ENCODE data around the gene FOXP1.
A peak's percentile ranks its signal among the peaks of the same experiment; 100 is the strongest.

Gene FOXP1

DNA sequence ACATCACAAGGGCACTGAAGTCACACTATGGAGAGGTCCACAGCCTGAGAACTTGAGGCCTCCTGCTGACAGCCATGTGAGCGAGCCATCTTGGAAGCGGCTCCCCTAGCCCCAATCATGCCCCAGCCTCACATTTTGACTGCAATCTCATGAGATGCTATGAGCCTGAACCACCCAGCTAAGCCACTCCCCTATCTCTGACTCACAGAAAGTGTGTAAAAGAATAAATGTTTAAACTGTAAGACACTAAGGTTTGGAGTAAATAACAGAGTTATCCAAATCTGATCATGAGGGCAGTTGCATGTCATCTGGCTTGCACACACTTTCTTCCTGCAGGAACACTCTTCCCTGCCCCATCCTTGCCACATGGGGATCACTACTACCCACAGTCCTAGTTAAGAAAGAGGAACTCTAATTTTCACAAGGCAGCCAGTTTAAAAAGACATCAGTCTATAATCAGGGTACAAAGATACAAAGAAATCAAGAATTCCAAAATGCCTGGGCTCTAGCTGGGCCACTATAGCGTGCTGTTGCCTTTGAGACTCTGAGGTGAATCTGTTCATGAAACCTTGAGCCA lies 494.2 kb downstream of the FOXP1 start:
- Histone ChIP-seq H4K8ac (ENCODE audit: low read depth, low read length) (no peak overlapping the region), H3K27ac (ENCODE audit: low read depth, low read length) (no peak overlapping the region), H2BK120ac (ENCODE audit: insufficient read depth, low read length, poor library complexity) (no peak overlapping the region), H3K79me2 (ENCODE audit: control insufficient read depth, insufficient read depth, low read length, poor library complexity) (no peaks in the 10 kb centered on the region), H2AFZ (ENCODE audit: insufficient read depth, low read length, poor library complexity) (peak overlapping the region; percentile 9), H2AK5ac (ENCODE audit: low read length) (no peak overlapping the region), H2BK5ac (ENCODE audit: low read depth, low read length, poor library complexity) (no peak overlapping the region), H3K18ac (ENCODE audit: low read length) (no peak overlapping the region), H3K4ac (ENCODE audit: low read depth, low read length) (no peak overlapping the region), H3K9me3 (ENCODE audit: insufficient read depth, low read depth, low read length) (no peaks in the 10 kb centered on the region), H3K14ac (ENCODE audit: low read length) (no peak overlapping the region), H4K12ac (ENCODE audit: low read depth, low read length) (no peak overlapping the region), H3K4me3 (ENCODE audit: low read depth, low read length) (no peak overlapping the region), H3K27me3 (ENCODE audit: insufficient read depth, low read length) (no peaks in the 10 kb centered on the region), H3K36me3 (ENCODE audit: control insufficient read depth in 1 of 2, insufficient read depth in 2 of 2, low read length in 2 of 2) (no peaks in the 10 kb centered on the region), H2BK12ac (ENCODE audit: low read length) (no peak overlapping the region), H3K23ac (ENCODE audit: low read length) (no peak overlapping the region), H4K91ac (ENCODE audit: low read depth, low read length) (no peak overlapping the region), H3K79me1 (ENCODE audit: low read length) (no peaks in the 10 kb centered on the region), H3K9ac (ENCODE audit: low read length) (no peak overlapping the region), H3K4me2 (ENCODE audit: low read length) (no peak overlapping the region), H3K4me1 (ENCODE audit: control insufficient read depth in 1 of 2, insufficient read depth in 2 of 2, low read length in 2 of 2) (no peaks in the 10 kb centered on the region)
- WGBS (ENCODE audit: extremely low coverage, insufficient coverage, insufficient read length): no CpG with 5 or more reads among the region's 3 CpGs
- peak in 1 of 2 donors; percentile 29 for DNase-seq

DNA sequence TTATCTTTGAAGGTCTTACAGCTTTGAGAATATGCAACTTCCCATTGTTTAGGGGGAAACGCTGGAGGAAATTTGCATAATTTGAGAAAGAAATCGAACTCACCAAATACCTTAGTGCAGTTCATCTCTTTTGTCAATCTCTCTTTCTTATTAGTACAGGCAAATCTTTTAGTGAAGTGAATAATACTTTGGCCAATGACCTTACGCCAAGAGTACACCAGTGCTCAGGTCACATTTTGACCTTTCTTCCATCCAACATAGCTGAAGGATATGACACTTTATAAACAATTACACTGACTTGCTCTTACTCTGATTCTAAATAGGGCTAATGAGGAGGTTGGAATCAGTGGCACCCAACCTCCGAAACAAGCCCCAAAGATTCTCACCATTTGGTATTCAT lies 494.8 kb downstream of the FOXP1 start:
- Histone ChIP-seq H2BK5ac (ENCODE audit: low read depth, low read length, poor library complexity) (no peak overlapping the region), H2AFZ (ENCODE audit: insufficient read depth, low read length, poor library complexity) (no peak overlapping the region), H3K9me3 (ENCODE audit: insufficient read depth, low read depth, low read length) (no peaks in the 10 kb centered on the region), H2BK120ac (ENCODE audit: insufficient read depth, low read length, poor library complexity) (no peak overlapping the region), H2BK12ac (ENCODE audit: low read length) (no peak overlapping the region), H3K4me3 (ENCODE audit: low read depth, low read length) (no peak overlapping the region), H3K9ac (ENCODE audit: low read length) (no peak overlapping the region), H2AK5ac (ENCODE audit: low read length) (no peak overlapping the region), H4K12ac (ENCODE audit: low read depth, low read length) (no peak overlapping the region), H3K27ac (ENCODE audit: low read depth, low read length) (no peak overlapping the region), H4K8ac (ENCODE audit: low read depth, low read length) (no peak overlapping the region), H3K4ac (ENCODE audit: low read depth, low read length) (no peak overlapping the region), H3K14ac (ENCODE audit: low read length) (no peak overlapping the region), H3K36me3 (ENCODE audit: control insufficient read depth in 1 of 2, insufficient read depth in 2 of 2, low read length in 2 of 2) (no peaks in the 10 kb centered on the region), H3K23ac (ENCODE audit: low read length) (no peak overlapping the region), H3K79me1 (ENCODE audit: low read length) (no peaks in the 10 kb centered on the region), H3K4me2 (ENCODE audit: low read length) (no peak overlapping the region), H4K91ac (ENCODE audit: low read depth, low read length) (no peak overlapping the region), H3K79me2 (ENCODE audit: control insufficient read depth, insufficient read depth, low read length, poor library complexity) (no peaks in the 10 kb centered on the region), H3K18ac (ENCODE audit: low read length) (no peak overlapping the region), H3K27me3 (ENCODE audit: insufficient read depth, low read length) (no peaks in the 10 kb centered on the region), H3K4me1 (ENCODE audit: control insufficient read depth in 1 of 2, insufficient read depth in 2 of 2, low read length in 2 of 2) (no peaks in the 10 kb centered on the region)
- WGBS (ENCODE audit: extremely low coverage, insufficient coverage, insufficient read length): no CpG with 5 or more reads among the region's 4 CpGs
- no peak for DNase-seq

DNA sequence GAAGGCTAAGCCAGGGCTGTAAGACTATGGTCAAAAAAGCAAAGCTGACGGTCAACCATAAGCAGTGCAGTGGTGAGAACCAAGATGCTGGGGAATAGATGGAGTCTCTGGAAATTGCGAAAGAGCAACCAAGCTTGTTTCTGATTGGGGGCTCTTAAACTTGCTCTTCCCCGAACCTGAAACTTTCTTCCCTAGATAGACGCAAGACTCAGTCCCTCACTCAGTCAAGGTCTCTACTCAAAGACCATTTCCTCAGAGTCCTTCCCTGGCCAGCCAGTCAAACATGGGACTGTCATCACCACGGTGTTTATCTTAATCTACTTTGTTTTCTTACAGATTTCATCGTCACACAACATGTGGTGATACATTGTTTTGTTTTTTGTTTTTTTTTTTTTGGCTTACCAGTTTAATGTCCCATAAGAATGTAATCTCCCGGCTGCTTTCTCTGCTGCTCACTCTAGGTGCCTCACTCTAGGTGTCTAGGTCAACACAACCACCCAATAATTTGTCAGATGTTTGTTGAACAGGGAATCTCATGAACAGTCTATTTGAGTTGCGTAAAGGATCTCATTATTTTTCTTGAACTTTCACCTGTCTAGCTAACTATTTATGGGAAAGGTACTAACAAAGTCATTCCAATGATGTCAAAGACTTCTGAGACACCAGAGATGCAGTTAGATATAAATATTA lies 495.4 kb downstream of the FOXP1 start:
- Histone ChIP-seq H4K12ac (ENCODE audit: low read depth, low read length) (no peak overlapping the region), H2AFZ (ENCODE audit: insufficient read depth, low read length, poor library complexity) (no peak overlapping the region), H2BK5ac (ENCODE audit: low read depth, low read length, poor library complexity) (no peak overlapping the region), H3K27me3 (ENCODE audit: insufficient read depth, low read length) (no peaks in the 10 kb centered on the region), H3K4me3 (ENCODE audit: low read depth, low read length) (no peak overlapping the region), H4K8ac (ENCODE audit: low read depth, low read length) (no peak overlapping the region), H3K4me1 (ENCODE audit: control insufficient read depth in 1 of 2, insufficient read depth in 2 of 2, low read length in 2 of 2) (no peaks in the 10 kb centered on the region), H3K14ac (ENCODE audit: low read length) (no peak overlapping the region), H2BK12ac (ENCODE audit: low read length) (no peak overlapping the region), H3K79me2 (ENCODE audit: control insufficient read depth, insufficient read depth, low read length, poor library complexity) (no peaks in the 10 kb centered on the region), H4K91ac (ENCODE audit: low read depth, low read length) (no peak overlapping the region), H3K4me2 (ENCODE audit: low read length) (no peak overlapping the region), H3K9me3 (ENCODE audit: insufficient read depth, low read depth, low read length) (no peaks in the 10 kb centered on the region), H3K9ac (ENCODE audit: low read length) (no peak overlapping the region), H2BK120ac (ENCODE audit: insufficient read depth, low read length, poor library complexity) (no peak overlapping the region), H2AK5ac (ENCODE audit: low read length) (no peak overlapping the region), H3K27ac (ENCODE audit: low read depth, low read length) (no peak overlapping the region), H3K23ac (ENCODE audit: low read length) (no peak overlapping the region), H3K36me3 (ENCODE audit: control insufficient read depth in 1 of 2, insufficient read depth in 2 of 2, low read length in 2 of 2) (no peaks in the 10 kb centered on the region), H3K4ac (ENCODE audit: low read depth, low read length) (no peak overlapping the region), H3K79me1 (ENCODE audit: low read length) (no peaks in the 10 kb centered on the region), H3K18ac (ENCODE audit: low read length) (no peak overlapping the region)
- WGBS (ENCODE audit: extremely low coverage, insufficient coverage, insufficient read length): no CpG with 5 or more reads among the region's 8 CpGs
- no peak for DNase-seq

DNA sequence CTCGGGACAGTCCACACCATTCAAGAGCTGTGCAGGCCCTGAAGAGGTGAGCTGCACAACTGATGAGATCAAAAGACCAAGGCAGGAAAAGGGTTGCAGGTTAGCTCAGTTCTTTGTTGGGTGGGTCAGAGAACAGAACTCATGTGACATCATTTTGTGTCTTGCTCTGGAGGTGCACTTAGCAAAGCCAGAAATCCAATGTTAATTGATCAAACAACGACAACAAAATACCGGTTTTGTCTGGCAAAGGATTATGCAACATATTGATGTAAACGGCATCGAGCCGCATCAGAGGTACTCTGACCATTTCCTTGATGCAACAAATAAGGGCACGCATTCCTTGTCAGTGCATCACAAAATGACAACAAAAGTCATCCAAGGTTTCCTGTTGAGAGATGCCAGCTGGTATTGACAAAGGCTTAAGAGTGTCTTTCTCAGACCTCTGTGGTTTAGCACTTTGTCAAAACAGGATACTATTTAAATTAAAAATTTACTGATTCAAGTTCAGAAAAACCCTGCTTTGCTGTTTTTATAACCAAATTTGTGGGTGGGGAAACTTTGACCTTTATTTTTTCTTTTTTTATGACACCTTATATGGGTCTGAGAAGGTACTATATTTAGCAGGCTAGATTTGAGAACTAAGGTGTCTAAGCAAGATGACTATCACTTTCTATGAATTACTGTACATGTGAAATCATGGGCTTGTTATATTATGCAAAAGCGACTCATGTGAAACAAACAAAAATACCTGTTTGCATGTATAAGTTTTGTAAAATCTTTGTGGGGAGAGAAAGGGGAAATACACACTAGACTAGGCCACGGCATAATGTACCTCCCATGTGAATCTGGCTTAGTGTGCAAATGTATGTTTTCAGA lies 496.1 kb downstream of the FOXP1 start:
- Histone ChIP-seq H3K27ac (ENCODE audit: low read depth, low read length) (no peak overlapping the region), H3K14ac (ENCODE audit: low read length) (no peak overlapping the region), H3K4ac (ENCODE audit: low read depth, low read length) (no peak overlapping the region), H4K91ac (ENCODE audit: low read depth, low read length) (no peak overlapping the region), H2BK5ac (ENCODE audit: low read depth, low read length, poor library complexity) (no peak overlapping the region), H2BK120ac (ENCODE audit: insufficient read depth, low read length, poor library complexity) (no peak overlapping the region), H3K9ac (ENCODE audit: low read length) (no peak overlapping the region), H3K4me3 (ENCODE audit: low read depth, low read length) (no peak overlapping the region), H3K18ac (ENCODE audit: low read length) (no peak overlapping the region), H3K23ac (ENCODE audit: low read length) (no peak overlapping the region), H3K9me3 (ENCODE audit: insufficient read depth, low read depth, low read length) (no peaks in the 10 kb centered on the region), H2BK12ac (ENCODE audit: low read length) (no peak overlapping the region), H2AFZ (ENCODE audit: insufficient read depth, low read length, poor library complexity) (no peak overlapping the region), H4K12ac (ENCODE audit: low read depth, low read length) (no peak overlapping the region), H3K36me3 (ENCODE audit: control insufficient read depth in 1 of 2, insufficient read depth in 2 of 2, low read length in 2 of 2) (no peaks in the 10 kb centered on the region), H3K4me2 (ENCODE audit: low read length) (no peak overlapping the region), H3K4me1 (ENCODE audit: control insufficient read depth in 1 of 2, insufficient read depth in 2 of 2, low read length in 2 of 2) (no peaks in the 10 kb centered on the region), H3K79me2 (ENCODE audit: control insufficient read depth, insufficient read depth, low read length, poor library complexity) (no peaks in the 10 kb centered on the region), H4K8ac (ENCODE audit: low read depth, low read length) (no peak overlapping the region), H2AK5ac (ENCODE audit: low read length) (no peak overlapping the region), H3K27me3 (ENCODE audit: insufficient read depth, low read length) (no peaks in the 10 kb centered on the region), H3K79me1 (ENCODE audit: low read length) (no peaks in the 10 kb centered on the region)
- DNase-seq: peak; percentile 61 to 79
- no CpG with 5 or more reads among the region's 9 CpGs for WGBS (ENCODE audit: extremely low coverage, insufficient coverage, insufficient read length)

Measured in trophoblast cell (in vitro differentiated cells and primary cell).